PC-3 (cell line): Measurements from ENCODE around the gene LAMA2. TPM values are rescaled to one million over a fixed set of nuclear protein-coding genes. Genes with fewer than 3 reads are reported as not detected.

Experiments
- ATAC-seq: fragments of 200-7000 bp; cut with Tn5 transposase; 2 replicates; pipeline ENCODE4 v1.9.1; 2020; ENCODE audit warnings: mild to moderate bottlenecking, moderate library complexity
- BruUV-seq: library from RNA; stranded (reverse); fragments of 400-500 nt; replicated peaks from 2 replicates; lab custom pipeline; 2021; lab: Mats Ljungman, UMichigan
- CTCF ChIA-PET: fragments of 300-600 bp; sonication (Branson Sonifier 250); formaldehyde crosslinking; loops from one replicate; lab custom pipeline; 2022; ENCODE audit warnings: antibody characterized with exemption; lab: Charles Lee
- POLR2A ChIA-PET: fragments of 300-600 bp; sonication (Branson Sonifier 250); formaldehyde crosslinking; loops from one replicate; lab custom pipeline; 2022; ENCODE audit warnings: antibody characterized with exemption; ENCODE audit not compliant: unreplicated experiment; lab: Charles Lee
- DNase-seq: peaks from one replicate; pipeline ENCODE4 v3.0.0-alpha.2; 2015
- H2AFZ ChIP-seq: fragments of 300-600 bp; sonication (generic); 2 replicates; pipeline ENCODE4 v1.6.0; 2016; ENCODE audit warnings: antibody characterized with exemption, low read length
- H3F3A ChIP-seq: fragments of 300-600 bp; sonication (generic); one replicate; pipeline ENCODE4 v1.6.0; 2017; ENCODE audit warnings: antibody characterized with exemption, low read length, control low read depth, mild to moderate bottlenecking; ENCODE audit not compliant: unreplicated experiment
- H3K27ac ChIP-seq: fragments of 300-600 bp; sonication (generic); 2 replicates; pipeline ENCODE4 v1.5.1; 2016; ENCODE audit warnings: mild to moderate bottlenecking, low read length
- H3K27me3 ChIP-seq: fragments of 300-600 bp; sonication (generic); 2 replicates; pipeline ENCODE4 v1.6.1; 2016; ENCODE audit warnings: low read length, mixed read lengths
- H3K36me3 ChIP-seq: fragments of 300-600 bp; sonication (generic); 2 replicates; pipeline ENCODE4 v1.6.1; 2016; ENCODE audit warnings: low read depth, mixed run types, low read length, mixed read lengths
- H3K4me1 ChIP-seq: fragments of 300-600 bp; sonication (generic); 2 replicates; pipeline ENCODE4 v1.5.1; 2016; ENCODE audit warnings: low read length; ENCODE audit not compliant: insufficient read depth
- H3K4me2 ChIP-seq: fragments of 300-600 bp; sonication (generic); 2 replicates; pipeline ENCODE4 v1.6.0; 2016; ENCODE audit warnings: low read length
- H3K4me3 ChIP-seq: fragments of 300-600 bp; sonication (generic); 2 replicates; pipeline ENCODE4 v1.5.1; 2016; ENCODE audit warnings: mild to moderate bottlenecking, low read length, mixed read lengths
- H3K79me2 ChIP-seq: fragments of 300-600 bp; sonication (generic); 2 replicates; pipeline ENCODE4 v1.6.1; 2017; ENCODE audit warnings: low read length, mixed read lengths
- H3K9ac ChIP-seq: fragments of 300-600 bp; sonication (generic); 2 replicates; pipeline ENCODE4 v1.6.0; 2016; ENCODE audit warnings: mild to moderate bottlenecking, low read length
- H3K9me2 ChIP-seq: fragments of 300-600 bp; sonication (generic); replicated peaks from 2 replicates; pipeline ENCODE4 v1.6.1; 2016; ENCODE audit warnings: mixed run types, low read length, mixed read lengths
- H3K9me3 ChIP-seq: fragments of 300-600 bp; sonication (generic); 2 replicates; pipeline ENCODE4 v1.6.1; 2016; ENCODE audit warnings: low read length, mixed read lengths
- H4K20me1 ChIP-seq: fragments of 300-600 bp; sonication (generic); 2 replicates; pipeline ENCODE4 v1.6.1; 2016; ENCODE audit warnings: low read length, mixed read lengths
- EZH2 ChIP-seq: fragments of 300-600 bp; sonication (generic); IDR thresholded peaks from one replicate; pipeline ENCODE4 v1.6.1; 2017; ENCODE audit warnings: antibody characterized with exemption, mild to moderate bottlenecking, low read length; ENCODE audit not compliant: unreplicated experiment
- EZH2phosphoT487 ChIP-seq: fragments of 300-600 bp; sonication (generic); IDR thresholded peaks from 2 replicates; pipeline ENCODE4 v1.6.1; 2018; ENCODE audit warnings: mild to moderate bottlenecking, antibody characterized with exemption, low read length, borderline replicate concordance
- intact Hi-C: fragments of 100-400 bp; cut with micrococcal nuclease; formaldehyde crosslinking; loops from 2 replicates; pipeline ENCODE4 v1.9.0; 2023
- total RNA-seq: library from RNA; depleted of rRNA; stranded (reverse); fragments of >200 nt; gene quantifications from 2 replicates; pipeline ENCODE4 v1.2.3, GENCODE V29; 2014
- TF ChIP-seq, protein P1 (sequence below): fragments of 300-600 bp; sonication (generic); conservative IDR thresholded peaks from 2 replicates; pipeline ENCODE4 v1.5.1; 2017; ENCODE audit warnings: antibody characterized with exemption, low read depth, mild to moderate bottlenecking, low read length

LAMA2 gene
- total RNA-seq, 1 experiment from 2014 or later: 0.22 TPM

DNA sequence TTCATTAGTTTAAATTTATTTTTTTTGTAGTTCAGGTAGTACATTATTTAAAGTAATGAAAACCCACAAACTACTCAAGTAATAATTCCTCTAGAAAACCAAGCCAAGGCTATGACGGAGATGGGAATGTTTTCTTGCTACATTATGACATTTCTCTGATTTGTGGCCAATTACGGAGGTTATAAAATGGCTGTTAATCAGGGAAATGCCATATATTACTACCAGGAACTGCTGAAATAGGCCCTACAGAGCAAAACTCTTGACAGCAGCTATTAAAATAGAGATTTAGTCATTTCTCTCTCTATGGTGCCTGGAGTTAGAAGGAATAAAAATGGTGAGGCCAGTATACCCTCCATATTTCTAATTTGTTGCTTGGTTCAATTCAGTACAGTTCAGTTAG, 547.0 kb downstream of the LAMA2 start:
- TF ChIP-seq EZH2phosphoT487 (no peak), EZH2 (no peak)
- TF ChIP-seq, protein P1, sequence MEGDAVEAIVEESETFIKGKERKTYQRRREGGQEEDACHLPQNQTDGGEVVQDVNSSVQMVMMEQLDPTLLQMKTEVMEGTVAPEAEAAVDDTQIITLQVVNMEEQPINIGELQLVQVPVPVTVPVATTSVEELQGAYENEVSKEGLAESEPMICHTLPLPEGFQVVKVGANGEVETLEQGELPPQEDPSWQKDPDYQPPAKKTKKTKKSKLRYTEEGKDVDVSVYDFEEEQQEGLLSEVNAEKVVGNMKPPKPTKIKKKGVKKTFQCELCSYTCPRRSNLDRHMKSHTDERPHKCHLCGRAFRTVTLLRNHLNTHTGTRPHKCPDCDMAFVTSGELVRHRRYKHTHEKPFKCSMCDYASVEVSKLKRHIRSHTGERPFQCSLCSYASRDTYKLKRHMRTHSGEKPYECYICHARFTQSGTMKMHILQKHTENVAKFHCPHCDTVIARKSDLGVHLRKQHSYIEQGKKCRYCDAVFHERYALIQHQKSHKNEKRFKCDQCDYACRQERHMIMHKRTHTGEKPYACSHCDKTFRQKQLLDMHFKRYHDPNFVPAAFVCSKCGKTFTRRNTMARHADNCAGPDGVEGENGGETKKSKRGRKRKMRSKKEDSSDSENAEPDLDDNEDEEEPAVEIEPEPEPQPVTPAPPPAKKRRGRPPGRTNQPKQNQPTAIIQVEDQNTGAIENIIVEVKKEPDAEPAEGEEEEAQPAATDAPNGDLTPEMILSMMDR: no peak
- Histone ChIP-seq H3K9me3 (no peaks in the 10 kb centered on the region), H3K27ac (no peak overlapping the region), H3K4me2 (no peak overlapping the region), H3K79me2 (no peaks in the 10 kb centered on the region), H4K20me1 (no peaks in the 10 kb centered on the region), H3K4me3 (no peak overlapping the region), H3K27me3 (no peaks in the 10 kb centered on the region), H3K9me2 (no peaks in the 10 kb centered on the region), H3K9ac (no peak overlapping the region), H2AFZ (no peak overlapping the region), H3F3A (no peaks in the 10 kb centered on the region), H3K36me3 (no peaks in the 10 kb centered on the region), H3K4me1 (no peaks in the 10 kb centered on the region)
- ATAC-seq (no peak), DNase-seq (no peak)
- CTCF ChIA-PET: no interaction called here
- intact Hi-C loops: no loop called here
- POLR2A ChIA-PET: no interaction called here
- BruUV-seq: no TSS peak

- H3K4me1 ChIP-seq: no peaks in the 10 kb centered on the region
- no peak for ATAC-seq
- no peaks in the 10 kb centered on the region for H3K79me2 ChIP-seq
- no peak overlapping the region for H3K9ac ChIP-seq
- ChIA-PET POLR2A (no interaction called here), CTCF (no interaction called here)
- intact Hi-C loops: no loop called here
- no TSS peak for BruUV-seq
- no peak overlapping the region for H2AFZ ChIP-seq
- TF ChIP-seq, protein P1: peak; percentile 60
- no peak for TF ChIP-seq EZH2phosphoT487
- TF ChIP-seq EZH2: no peak
- no peaks in the 10 kb centered on the region for H3K9me2 ChIP-seq
- H3K9me3 ChIP-seq: no peaks in the 10 kb centered on the region
- H4K20me1 ChIP-seq: no peaks in the 10 kb centered on the region
- H3K4me3 ChIP-seq: no peak overlapping the region
- H3K27me3 ChIP-seq: no peaks in the 10 kb centered on the region
- H3K36me3 ChIP-seq: no peaks in the 10 kb centered on the region
- no peak overlapping the region for H3K27ac ChIP-seq
- no peaks in the 10 kb centered on the region for H3F3A ChIP-seq
- H3K4me2 ChIP-seq: no peak overlapping the region
- DNase-seq: peak; percentile 31
Observed at GRCh38 chr6:129432738-129433137, 549.8 kb downstream of the LAMA2 start.

- TF ChIP-seq EZH2 (no peak), EZH2phosphoT487 (no peak)
- TF ChIP-seq, protein P1: no peak
- ChIA-PET CTCF (no interaction called here), POLR2A (no interaction called here)
- BruUV-seq: no TSS peak
- Histone ChIP-seq H3K9me2 (no peaks in the 10 kb centered on the region), H3K4me1 (no peaks in the 10 kb centered on the region), H3K9me3 (no peaks in the 10 kb centered on the region), H3K4me2 (no peak overlapping the region), H4K20me1 (no peaks in the 10 kb centered on the region), H3K9ac (no peak overlapping the region), H3K27me3 (no peaks in the 10 kb centered on the region), H2AFZ (no peak overlapping the region), H3K79me2 (no peaks in the 10 kb centered on the region), H3K4me3 (no peak overlapping the region), H3K27ac (no peak overlapping the region), H3F3A (no peaks in the 10 kb centered on the region), H3K36me3 (no peaks in the 10 kb centered on the region)
- ATAC-seq (no peak), DNase-seq (no peak)
- intact Hi-C loops: no loop called here
Observed at GRCh38 chr6:129434091-129434490, 551.2 kb downstream of the LAMA2 start.
